GM18861 (cell line): ENCODE results near the gene FADS2.

ENCODE experiments used
- ATAC-seq: cut with Tn5 transposase; IDR thresholded peaks from one replicate; pipeline ENCODE4 v1.9.1; 2021; ENCODE audit not compliant: unreplicated experiment

Gene FADS2

DNA sequence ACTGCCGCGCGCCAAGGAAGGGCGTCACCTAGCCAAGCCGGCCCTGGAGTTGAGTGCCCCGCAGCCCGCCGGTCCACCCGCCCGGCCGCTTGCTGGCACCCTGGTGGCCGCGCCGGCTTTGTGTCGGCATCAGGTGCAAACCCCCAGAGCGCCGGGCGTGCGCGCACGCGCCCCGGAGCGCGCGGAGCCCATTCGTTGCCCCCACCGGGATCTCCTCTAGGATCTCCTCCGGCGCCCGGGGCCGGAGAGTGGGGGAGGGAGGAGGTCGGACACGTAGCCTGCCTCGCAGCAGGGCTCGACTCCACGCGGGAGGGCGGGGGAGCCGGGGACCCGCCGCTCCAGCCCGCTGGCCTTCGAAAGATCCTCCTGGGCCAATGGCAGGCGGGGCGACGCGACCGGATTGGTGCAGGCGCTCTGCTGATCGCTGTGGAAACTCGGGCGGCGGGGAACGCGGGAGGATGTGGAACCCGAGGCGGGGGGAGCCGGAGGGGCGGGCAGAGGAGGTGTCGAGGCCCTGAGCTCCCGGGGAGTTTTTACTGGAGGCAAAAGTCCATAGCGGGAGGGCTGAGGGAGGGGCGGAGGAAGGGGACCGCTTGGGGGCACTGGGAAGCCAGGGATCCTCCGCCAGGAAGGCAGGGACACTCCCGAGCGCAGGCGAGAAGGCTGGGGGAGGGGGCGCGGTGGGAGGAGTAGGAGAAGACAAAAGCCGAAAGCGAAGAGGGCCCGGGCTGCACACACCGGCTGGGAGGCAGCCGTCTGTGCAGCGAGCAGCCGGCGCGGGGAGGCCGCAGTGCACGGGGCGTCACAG is at the start of gene FADS2:
Gene FADS2 (plus strand): TSS at position 730 of the 808 bp plus-strand sequence. CDS start 91 bp downstream, outside the sequence.
- ATAC-seq, result peak; percentile 52

DNA sequence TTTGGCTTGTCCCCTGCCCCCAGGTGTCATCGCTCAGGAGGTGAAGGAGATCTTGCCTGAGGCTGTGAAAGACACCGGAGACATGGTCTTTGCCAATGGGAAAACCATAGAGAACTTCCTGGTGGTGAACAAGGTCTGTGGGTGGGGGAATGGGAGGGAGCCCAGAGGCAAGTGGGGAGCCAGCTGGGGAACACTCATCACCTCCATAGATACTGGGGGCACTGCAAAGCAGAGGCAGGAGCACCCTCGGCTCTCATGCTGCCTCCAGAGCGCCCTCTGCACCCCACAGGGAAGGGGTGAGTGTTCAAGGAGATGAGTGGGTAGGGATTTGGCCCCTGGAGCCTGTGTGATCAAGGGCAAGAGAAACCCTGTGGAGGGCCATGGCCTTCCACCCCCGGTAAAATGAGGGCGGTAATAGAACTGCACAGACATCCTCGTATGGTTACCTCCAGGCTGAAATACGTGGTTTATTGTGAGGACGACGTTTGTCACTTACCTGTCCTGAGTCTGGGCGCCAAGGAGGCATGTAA is 49.7 kb upstream of the FADS2 start:
- no peak for ATAC-seq

DNA sequence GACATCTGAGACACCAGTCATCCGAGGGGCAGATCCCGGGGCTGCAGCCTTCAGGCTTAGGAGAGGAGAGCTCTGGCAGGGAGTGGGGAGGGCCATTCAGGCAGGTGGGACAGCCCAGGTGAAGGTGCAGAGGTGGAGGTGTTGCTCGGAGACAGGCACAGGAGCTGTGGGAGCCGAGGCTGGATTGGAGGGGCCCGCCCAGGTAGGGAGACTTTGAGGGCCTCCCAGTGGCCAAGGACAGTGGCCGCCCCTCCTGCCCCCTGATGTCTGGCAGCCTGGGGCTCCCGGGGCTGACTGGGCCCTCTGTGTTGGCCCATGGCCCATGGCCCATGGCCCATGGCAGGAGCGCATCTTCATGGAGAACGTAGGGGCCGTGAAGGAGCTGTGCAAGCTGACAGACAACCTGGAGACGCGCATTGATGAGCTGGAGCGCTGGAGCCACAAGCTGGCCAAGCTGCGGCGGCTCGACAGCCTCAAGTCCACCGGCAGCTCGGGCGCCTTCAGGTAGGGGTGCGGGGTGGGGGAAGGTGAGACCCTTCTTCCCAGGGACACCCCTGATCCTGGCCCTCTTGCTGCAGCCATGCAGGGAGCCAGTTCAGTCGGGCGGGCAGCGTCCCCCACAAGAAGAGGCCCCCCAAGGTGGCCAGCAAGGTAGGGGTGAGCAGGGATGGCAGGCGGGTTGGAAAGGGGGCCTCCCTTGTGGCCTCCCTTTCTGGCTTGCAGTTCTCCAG is 49.0 kb upstream of the FADS2 start:
- ATAC-seq, result no peak

DNA sequence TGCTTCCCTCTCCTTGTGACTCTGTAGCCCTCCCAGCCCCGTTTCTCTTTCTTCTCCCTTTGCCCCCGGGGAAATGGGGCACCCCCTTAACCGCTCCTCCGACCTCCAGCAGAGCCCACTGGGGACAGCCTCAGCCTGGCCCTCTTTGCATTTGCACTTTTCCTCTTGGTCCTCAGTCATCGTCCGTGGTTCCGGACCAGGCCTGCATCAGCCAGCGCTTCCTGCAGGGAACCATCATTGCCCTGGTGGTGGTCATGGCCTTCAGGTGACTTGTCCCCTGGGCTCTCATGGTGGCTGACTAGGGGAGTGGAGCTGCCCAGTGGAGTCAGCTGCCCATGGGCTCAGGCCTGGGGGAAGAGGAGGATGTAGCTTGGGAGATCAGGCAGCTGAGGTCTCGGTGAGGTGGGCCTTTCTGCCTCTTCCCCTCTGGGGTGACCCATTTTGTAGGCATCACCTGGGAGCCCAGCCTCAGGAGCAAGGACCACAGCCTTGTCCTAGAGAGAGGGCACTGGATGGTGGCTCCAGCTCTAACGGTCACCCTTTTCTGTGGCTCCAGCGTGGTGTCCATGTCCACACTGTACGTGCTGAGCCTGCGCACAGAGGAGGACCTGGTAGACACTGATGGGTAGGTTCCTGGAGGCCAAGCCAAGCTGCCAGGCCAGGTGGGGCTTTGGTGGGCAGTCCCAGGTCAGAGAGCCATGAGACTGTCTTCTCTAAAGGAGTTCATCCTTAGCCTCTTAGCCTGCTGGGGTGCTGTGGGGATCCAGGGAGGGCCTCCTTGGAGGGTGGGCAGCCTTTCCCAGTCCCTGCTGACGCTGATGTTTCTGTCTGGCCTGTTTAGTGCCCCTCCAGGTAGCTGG is 48.2 kb upstream of the FADS2 start:
- ATAC-seq, result no peak

DNA sequence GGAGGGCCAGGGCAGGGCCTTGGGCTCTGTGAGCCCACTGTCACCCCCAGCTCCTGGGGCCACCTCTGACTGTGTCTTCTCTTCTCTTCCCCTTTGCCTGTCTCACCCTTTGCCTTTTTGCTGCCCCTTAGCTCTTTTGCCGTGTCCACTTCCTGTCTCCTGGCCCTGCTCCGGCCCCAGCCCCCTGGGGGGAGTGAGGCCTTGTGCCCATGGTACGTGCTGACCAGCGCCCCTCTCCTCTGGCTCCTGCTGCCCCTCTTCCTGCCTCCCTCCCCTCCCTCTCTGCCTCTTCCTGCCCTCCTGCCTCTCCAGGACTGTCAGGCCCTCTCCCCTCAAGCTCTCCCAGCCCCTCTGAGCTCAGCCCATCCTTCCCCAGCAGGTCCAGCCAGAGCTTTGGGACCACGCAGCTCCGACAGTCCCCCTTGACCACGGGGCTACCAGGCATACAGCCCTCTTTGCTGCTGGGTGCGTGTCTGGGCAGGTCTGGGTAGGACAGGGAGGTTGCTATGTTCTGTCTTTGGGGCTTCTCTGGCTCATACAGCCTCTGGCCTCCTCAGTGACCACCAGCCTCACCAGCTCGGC is 47.4 kb upstream of the FADS2 start:
- ATAC-seq, result no peak

DNA sequence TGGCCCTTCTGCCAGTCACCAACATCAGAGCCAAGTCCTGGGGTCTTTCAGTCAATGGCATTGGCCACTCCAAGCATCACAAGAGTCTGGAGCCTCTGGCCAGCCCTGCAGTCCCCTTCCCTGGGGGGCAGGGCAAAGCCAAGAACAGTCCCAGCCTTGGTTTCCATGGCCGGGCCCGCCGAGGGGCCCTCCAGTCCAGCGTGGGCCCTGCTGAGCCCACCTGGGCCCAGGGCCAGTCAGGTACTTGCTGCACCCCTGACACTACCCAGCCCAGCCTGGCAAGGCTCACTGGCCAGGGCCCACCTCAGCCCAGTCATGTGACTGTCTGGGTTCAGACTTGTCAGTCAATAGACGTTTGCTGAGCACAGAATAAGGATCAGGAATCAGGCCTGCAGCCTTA is 46.5 kb upstream of the FADS2 start:
- ATAC-seq, result no peak

DNA sequence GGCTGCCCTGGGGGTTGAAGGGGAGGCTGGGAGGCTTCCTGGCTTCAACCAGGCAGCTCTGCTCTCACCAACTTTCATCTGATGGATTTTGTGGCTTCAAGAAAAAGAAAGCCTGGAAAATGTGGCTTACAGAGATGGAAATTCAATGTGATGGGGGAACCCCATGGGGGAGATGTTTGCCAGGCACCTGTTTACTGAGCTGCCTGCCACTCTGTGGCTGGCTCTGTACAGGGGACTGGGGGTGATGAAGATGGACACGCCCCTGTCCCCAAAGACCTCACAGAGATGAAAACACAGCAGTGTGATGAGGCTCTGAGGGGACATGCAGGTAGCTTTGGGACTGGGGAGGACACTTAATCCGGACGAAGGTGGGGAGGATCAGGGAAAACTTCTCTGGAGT is 45.8 kb upstream of the FADS2 start:
- ATAC-seq, result no peak

DNA sequence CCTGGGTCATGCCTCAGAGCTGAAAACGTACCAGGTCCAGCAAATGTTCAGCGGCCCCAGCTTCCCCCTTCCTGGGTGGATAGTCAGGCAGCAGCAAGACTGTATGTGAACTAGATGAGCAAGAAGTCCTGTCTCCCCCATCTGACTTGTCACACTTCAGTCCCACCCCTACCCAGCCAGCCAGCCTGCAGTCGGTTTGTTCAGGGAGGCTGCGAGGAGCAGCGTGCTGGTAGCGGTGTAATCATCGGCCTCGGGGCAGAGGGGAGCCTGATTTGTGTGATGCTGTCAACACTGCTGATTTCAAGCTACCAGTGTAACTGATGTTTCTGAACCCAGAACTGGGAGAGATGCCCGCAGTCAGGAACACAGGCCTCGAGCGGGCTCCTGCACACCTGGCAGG is 45.3 kb upstream of the FADS2 start:
- ATAC-seq, result no peak

DNA sequence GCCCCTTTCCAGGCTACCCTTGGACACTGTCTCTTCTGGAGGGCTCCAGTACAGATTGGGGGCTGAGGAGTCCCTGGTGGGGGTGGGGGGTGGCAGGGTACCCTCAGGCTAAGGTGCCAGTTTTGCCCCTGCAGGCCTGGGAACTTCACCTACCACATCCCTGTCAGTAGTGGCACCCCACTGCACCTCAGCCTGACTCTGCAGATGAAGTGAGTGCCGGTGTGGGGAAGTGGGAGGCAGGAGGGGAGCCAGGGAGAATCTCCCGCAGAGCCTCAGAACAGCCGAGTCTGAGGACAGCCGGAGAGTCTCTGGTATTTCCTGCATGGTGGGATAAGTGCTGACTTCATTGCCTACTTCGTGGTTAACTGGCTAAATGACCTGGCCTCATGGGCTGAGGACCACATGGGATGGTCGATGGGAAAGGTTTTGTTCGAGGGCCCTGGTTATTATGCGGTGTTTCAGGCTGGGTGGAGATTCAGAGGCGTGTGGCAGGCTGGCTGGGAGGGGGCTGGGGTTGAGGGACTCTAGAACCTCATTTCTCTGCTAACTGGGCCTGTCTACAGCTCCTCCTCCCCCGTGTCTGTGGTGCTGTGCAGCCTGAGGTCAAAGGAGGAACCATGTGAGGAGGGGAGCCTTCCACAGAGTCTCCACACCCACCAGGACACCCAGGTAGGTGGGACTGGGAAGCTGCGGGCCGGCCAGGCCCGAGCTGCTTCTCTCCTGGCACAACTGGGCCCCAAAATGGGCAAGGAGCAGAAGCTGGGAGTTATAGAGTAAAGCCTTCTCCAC is 44.2 kb upstream of the FADS2 start:
- ATAC-seq, result no peak

DNA sequence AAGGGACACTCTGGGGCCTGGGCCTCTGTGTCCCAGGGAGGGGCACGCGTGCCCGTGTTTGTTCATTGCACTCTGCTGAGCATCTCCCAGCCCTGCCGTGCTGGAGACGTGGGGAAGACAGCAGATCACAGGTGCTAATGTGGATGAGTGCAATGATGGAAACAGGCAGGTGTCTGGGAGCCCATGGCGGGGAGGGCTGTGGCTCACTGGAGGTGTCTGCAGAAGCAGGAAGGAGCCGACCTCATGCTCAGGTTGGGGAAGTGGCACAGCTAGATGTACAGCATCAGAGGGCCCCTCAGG is 43.6 kb upstream of the FADS2 start:
- no peak for ATAC-seq

DNA sequence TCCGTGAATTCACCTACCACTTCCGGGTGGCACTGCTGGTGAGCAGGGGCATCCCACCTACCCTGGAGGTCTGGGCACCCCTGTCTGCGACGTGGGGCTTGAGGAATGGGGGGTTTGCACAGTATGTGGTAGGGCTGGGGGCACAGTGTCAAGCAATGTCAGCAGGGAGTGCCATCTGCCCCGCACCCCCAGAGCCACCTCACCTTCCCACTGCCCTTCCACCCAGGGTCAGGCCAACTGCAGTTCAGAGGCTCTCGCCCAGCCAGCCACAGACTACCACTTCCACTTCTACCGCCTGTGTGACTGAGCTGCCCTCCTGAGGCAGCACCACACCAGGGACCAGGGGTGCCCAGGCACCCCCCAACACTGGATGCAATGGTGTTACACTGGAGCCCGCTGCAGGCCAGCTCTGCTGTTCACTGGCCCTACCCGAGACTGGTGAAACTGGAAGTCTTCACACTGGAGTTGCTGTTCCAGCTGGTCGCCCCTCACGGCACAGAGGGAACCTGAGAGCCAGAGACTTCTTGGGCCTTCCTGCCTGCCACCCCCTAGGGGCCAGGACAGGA is 42.2 kb upstream of the FADS2 start:
- no peak for ATAC-seq

DNA sequence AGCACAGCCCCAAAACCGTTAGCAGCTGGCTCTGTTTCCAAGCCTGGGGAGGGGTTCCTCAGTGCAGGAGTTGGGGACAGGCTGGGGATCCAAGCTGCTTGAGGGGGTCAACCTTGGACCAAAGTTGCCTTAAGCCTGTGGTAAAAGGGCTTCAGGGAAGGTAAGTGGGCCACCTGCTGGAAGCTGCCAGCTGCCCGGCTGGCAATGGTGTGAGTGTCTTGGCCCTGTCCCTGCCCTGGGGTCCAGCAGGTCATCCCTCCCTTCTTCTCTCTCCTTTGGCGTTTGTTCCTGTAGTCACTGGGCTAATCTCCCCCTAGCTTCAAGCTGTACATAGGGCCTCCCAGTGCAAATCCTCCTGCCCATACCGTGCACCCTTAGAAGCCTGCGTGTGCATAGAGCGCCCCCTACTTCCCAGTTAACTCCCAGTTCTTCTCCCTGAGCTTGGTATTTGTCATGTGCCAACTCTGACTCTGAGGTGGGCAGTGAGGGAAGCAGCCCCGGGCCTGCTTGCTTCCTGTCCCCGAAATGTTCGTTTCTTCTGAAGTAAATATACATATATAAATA is 40.1 kb upstream of the FADS2 start:
- ATAC-seq, result no peak

DNA sequence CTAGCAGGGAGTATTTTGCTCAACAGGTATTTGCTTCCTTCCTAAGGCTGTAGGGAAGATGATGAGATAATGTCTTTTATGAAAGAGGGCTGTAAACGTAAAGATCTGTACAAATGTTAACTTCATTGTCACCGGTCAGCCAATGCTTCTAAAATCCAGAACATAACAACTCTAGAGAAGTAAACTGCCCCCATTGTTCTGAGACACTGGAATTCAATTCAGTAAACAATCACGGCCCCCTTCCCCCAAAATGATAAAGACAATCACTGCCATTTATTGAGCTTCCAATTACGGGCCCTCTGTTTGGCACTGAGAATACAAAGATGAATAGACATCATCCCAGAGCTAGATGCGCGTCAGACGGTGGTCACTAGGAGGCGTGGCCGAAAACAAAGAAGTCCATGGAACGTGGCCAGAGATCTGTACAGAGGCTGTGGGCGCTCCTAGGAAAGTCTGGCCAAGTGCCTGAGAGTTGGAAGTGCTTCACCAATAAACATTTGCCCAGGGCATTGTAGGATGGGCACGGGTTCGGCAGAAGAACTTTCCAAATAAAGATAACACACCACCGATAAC is 36.3 kb upstream of the FADS2 start:
- ATAC-seq, result peak; percentile 21

DNA sequence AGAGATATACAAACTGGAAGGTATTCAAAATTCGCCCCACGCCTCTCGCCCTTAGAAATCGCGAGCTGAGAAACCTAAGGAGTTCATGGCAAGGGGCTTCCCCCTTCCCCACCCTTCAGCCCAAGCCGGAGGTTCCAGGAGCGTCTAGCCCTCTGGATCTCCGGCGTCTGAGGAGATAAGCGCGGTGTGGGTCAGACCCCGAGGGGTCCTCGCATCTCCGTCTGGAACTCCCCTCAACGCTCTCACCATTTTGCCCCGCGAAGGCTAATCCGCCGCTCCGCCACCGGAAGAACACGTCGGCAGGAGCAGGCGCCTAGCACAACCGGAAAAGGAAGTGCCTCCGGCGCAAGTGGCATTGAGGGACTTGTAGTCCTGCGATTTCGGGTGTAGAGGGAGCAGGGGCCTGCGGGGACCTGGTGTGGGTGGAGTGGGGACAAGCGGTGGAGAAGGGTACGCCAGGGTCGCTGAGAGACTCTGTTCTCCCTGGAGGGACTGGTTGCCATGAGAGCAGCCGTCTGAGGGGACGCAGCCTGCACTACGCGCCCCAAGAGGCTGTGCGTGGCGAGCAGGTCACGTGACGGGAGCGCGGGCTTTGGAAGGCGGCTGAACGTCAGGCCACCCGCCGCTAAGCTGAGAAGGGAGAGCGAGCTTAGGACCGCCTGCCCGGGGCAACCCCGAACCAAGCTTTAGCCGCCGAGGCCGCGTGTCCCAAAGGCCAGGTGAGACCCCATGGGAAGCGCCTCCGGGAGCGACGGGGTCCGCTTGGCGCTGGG is 35.6 kb upstream of the FADS2 start, which contains the start of the genes FEN1 and TMEM258:
Gene FEN1 (plus strand): TSS at position 602 of the 773 bp plus-strand sequence. CDS start 2,451 bp downstream, outside the sequence.
Gene TMEM258 (minus strand): TSS at position 290 of the 773 bp plus-strand sequence. CDS start 41 bp downstream, at position 249.
- ATAC-seq, result peak; percentile 69

DNA sequence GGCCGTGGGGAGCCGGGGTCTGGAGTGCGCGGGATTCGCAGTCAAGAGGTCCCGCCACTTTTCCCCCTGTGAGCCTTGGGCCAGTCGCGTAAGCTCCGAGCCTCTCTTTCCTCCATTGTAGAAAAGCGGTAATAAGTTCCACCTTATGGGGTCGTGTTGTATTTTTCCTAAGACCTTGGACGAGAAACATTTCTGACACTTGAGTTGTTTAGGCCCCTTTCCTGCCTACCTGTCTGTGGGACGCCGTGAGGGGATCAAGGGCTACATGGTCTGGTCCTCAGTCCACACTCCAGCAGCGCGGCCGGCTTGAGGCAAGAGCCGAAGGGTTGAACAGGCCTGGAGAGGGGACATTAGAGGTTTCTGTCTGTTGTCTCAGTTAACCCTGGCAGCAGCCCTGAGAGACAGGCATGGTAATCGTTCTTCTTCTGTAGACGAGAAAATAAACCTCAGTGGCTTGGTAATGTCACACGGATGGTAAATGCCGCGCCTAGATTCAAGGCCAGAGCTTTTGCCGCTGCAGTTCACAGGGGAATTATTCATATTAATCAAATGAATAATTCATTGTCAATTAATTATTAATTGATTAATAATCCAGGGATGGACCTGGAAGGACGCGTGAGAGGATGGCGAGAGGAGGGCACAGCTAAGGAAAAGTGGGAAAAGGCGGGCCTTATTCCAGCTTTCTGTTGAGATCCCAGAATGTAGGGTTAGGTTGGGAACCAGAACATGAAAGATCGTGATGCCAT is 34.8 kb upstream of the FADS2 start:
- ATAC-seq, result no peak

DNA sequence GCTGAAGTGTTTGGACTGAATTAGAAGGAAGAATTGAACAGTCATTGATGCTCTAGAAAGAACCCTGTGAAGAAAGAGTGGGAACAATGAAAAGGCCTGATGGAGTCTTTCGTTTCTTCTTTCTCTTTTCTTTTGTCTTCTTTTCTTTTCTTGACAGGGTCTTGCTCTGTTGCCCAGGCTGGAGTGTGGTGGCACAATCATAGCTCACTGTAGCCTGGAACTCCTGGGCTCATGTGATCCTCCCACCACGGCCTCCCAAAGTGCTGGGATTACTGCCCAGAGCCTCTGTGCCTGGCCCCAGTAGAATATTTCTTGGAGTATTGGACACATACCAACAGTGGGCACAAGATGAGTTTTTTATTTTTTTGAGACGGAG is 34.3 kb upstream of the FADS2 start:
- ATAC-seq, result no peak

DNA sequence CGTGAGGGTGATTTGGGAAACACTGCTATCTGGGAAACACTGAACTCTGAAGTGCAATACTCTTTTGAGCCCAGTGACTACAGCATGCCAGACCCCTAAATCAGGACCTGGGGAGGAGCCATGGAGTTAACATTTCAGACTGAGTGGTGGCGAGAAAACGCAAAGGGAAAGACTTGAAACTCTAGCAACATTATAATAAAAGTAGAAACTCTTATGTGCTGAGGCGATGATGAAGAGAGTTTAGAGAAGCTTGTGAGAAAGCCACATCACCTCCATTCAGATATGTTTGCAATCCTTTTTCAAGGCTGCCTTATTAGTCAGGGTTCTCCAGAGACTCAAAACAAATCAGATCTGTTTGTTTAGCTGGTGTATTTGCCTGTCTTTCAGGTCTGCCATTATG is 33.5 kb upstream of the FADS2 start:
- ATAC-seq, result no peak

DNA sequence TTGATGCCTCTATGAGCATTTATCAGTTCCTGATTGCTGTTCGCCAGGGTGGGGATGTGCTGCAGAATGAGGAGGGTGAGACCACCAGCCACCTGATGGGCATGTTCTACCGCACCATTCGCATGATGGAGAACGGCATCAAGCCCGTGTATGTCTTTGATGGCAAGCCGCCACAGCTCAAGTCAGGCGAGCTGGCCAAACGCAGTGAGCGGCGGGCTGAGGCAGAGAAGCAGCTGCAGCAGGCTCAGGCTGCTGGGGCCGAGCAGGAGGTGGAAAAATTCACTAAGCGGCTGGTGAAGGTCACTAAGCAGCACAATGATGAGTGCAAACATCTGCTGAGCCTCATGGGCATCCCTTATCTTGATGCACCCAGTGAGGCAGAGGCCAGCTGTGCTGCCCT is 32.6 kb upstream of the FADS2 start:
- no peak for ATAC-seq
